ENCODE data around the gene IRF2. TPM values are rescaled to one million over a fixed set of nuclear protein-coding genes. Genes with fewer than 3 reads are reported as not detected.

IRF2 gene
- total RNA-seq, 2 donors from 2014 or later = 17.3 to 24.6 TPM

- Histone ChIP-seq H3K27ac (ENCODE audit: low read depth, low read length) (no peak overlapping the region), H3K4me3 (ENCODE audit: low read length) (no peak overlapping the region), H3K4me1 (ENCODE audit: control insufficient read depth, insufficient read depth, low read length) (no peaks in the 10 kb centered on the region), H3K36me3 (ENCODE audit: control insufficient read depth, insufficient read depth, low read length) (no peaks in the 10 kb centered on the region), H3K9ac (ENCODE audit: extremely low read depth, low read length, poor library complexity, severe bottlenecking) (no peak overlapping the region), H3K27me3 (ENCODE audit: control insufficient read depth, insufficient read depth, low read length, poor library complexity, severe bottlenecking) (no peaks in the 10 kb centered on the region), H3K9me3 (ENCODE audit: control insufficient read depth, low read length) (no peaks in the 10 kb centered on the region)
- Mint-ChIP-seq H3K9me3 (no peaks in the 10 kb centered on the region), H3K27ac (no peak overlapping the region), H3K4me3 (no peak overlapping the region), H3K27me3 (ENCODE audit: insufficient read depth) (no peaks in the 10 kb centered on the region), H3K36me3 (ENCODE audit: low read depth) (no peaks in the 10 kb centered on the region), H3K4me1 (no peaks in the 10 kb centered on the region)
- WGBS, 2 experiments (ENCODE audit: insufficient coverage in 1 of 2, insufficient read length in 1 of 2) = 95 to 96% methylated on average over 8 of the region's 8 CpGs
- TF ChIP-seq CTCF (conservative IDR thresholded peaks at IDR 0.05) = no peak
- no peak for DNase-seq
Measured at GRCh38 chr4:184503869-184504300, 29.5 kb upstream of the IRF2 start.

GRCh38 chr4:184500748-184501589 lies 26.6 kb upstream of the IRF2 start:
- Histone ChIP-seq H3K36me3 (ENCODE audit: control insufficient read depth, insufficient read depth, low read length) (no peaks in the 10 kb centered on the region), H3K4me3 (ENCODE audit: low read length) (no peak overlapping the region), H3K9ac (ENCODE audit: extremely low read depth, low read length, poor library complexity, severe bottlenecking) (no peak overlapping the region), H3K9me3 (ENCODE audit: control insufficient read depth, low read length) (no peaks in the 10 kb centered on the region), H3K4me1 (ENCODE audit: control insufficient read depth, insufficient read depth, low read length) (no peaks in the 10 kb centered on the region), H3K27ac (ENCODE audit: low read depth, low read length) (no peak overlapping the region), H3K27me3 (ENCODE audit: control insufficient read depth, insufficient read depth, low read length, poor library complexity, severe bottlenecking) (no peaks in the 10 kb centered on the region)
- DNase-seq = no peak
- no peaks in the 10 kb centered on the region for H3K4me1 Mint-ChIP-seq
- TF ChIP-seq CTCF (conservative IDR thresholded peaks at IDR 0.05) = no peak
- no peak overlapping the region for H3K27ac Mint-ChIP-seq
- H3K9me3 Mint-ChIP-seq = no peaks in the 10 kb centered on the region
- H3K4me3 Mint-ChIP-seq = no peak overlapping the region
- no peaks in the 10 kb centered on the region for H3K36me3 Mint-ChIP-seq (ENCODE audit: low read depth)
- 85 to 90% methylated on average over 4 of the region's 4 CpGs for WGBS, 2 experiments (ENCODE audit: insufficient coverage in 1 of 2, insufficient read length in 1 of 2)
- H3K27me3 Mint-ChIP-seq (ENCODE audit: insufficient read depth) = no peaks in the 10 kb centered on the region

GRCh38 chr4:184499996-184500395 lies 25.6 kb upstream of the IRF2 start:
- H3K27ac Mint-ChIP-seq = no peak overlapping the region
- H3K27ac ChIP-seq (ENCODE audit: low read depth, low read length) = no peak overlapping the region
- H3K9me3 ChIP-seq (ENCODE audit: control insufficient read depth, low read length) = no peaks in the 10 kb centered on the region
- H3K9ac ChIP-seq (ENCODE audit: extremely low read depth, low read length, poor library complexity, severe bottlenecking) = no peak overlapping the region
- no peaks in the 10 kb centered on the region for H3K9me3 Mint-ChIP-seq
- H3K4me3 ChIP-seq (ENCODE audit: low read length) = no peak overlapping the region
- no peak overlapping the region for H3K4me3 Mint-ChIP-seq
- no peak for DNase-seq
- no peaks in the 10 kb centered on the region for H3K27me3 Mint-ChIP-seq (ENCODE audit: insufficient read depth)
- no peaks in the 10 kb centered on the region for H3K36me3 ChIP-seq (ENCODE audit: control insufficient read depth, insufficient read depth, low read length)
- H3K27me3 ChIP-seq (ENCODE audit: control insufficient read depth, insufficient read depth, low read length, poor library complexity, severe bottlenecking) = no peaks in the 10 kb centered on the region
- no peaks in the 10 kb centered on the region for H3K4me1 Mint-ChIP-seq
- no peak for TF ChIP-seq CTCF (conservative IDR thresholded peaks at IDR 0.05)
- H3K4me1 ChIP-seq (ENCODE audit: control insufficient read depth, insufficient read depth, low read length) = no peaks in the 10 kb centered on the region
- no peaks in the 10 kb centered on the region for H3K36me3 Mint-ChIP-seq (ENCODE audit: low read depth)

Measured in endodermal cell (in vitro differentiated cells).